HG03135 (cell line): ENCODE data around the gene RAB6B.
A peak's percentile ranks its signal among the peaks of the same experiment; 100 is the strongest.

ENCODE experiments used
- ATAC-seq: cut with Tn5 transposase; IDR thresholded peaks from one replicate; pipeline ENCODE4 v1.9.1; 2021; ENCODE audit warnings: mild to moderate bottlenecking, moderate library complexity; ENCODE audit not compliant: unreplicated experiment

RAB6B gene

GRCh38 chr3:133931084-133931483 lies 35.4 kb upstream of the RAB6B start:
- no peak for ATAC-seq

GRCh38 chr3:133930341-133930933 lies 34.8 kb upstream of the RAB6B start:
- ATAC-seq: no peak

- no peak for ATAC-seq
Observed at GRCh38 chr3:133928903-133929607, 33.4 kb upstream of the RAB6B start.

GRCh38 chr3:133928136-133928893 lies 32.6 kb upstream of the RAB6B start:
- no peak for ATAC-seq

- peak; percentile 80 for ATAC-seq
Observed at GRCh38 chr3:133927540-133928066, 31.9 kb upstream of the RAB6B start.

- ATAC-seq: peak; percentile 8
Observed at GRCh38 chr3:133926736-133927539, 31.3 kb upstream of the RAB6B start.

GRCh38 chr3:133925960-133926735 lies 30.5 kb upstream of the RAB6B start:
- no peak for ATAC-seq

- ATAC-seq: no peak
Observed at GRCh38 chr3:133924041-133924440, 28.4 kb upstream of the RAB6B start.

GRCh38 chr3:133921592-133921991 lies 25.9 kb upstream of the RAB6B start:
- no peak for ATAC-seq

- ATAC-seq: no peak
Observed at GRCh38 chr3:133917144-133917543, 21.5 kb upstream of the RAB6B start.

- ATAC-seq: no peak
Observed at GRCh38 chr3:133915685-133916658, 20.3 kb upstream of the RAB6B start.

GRCh38 chr3:133914839-133915600 lies 19.3 kb upstream of the RAB6B start:
- ATAC-seq: no peak

GRCh38 chr3:133910422-133910821 lies 14.7 kb upstream of the RAB6B start:
- no peak for ATAC-seq

- ATAC-seq: no peak
Observed at GRCh38 chr3:133905376-133905775, 9.7 kb upstream of the RAB6B start.

GRCh38 chr3:133901847-133902246 lies 6.2 kb upstream of the RAB6B start:
- ATAC-seq: no peak

- ATAC-seq: no peak
Observed at GRCh38 chr3:133901083-133901482, 5.4 kb upstream of the RAB6B start.

- ATAC-seq: no peak
Observed at GRCh38 chr3:133899311-133899710, 3.6 kb upstream of the RAB6B start.

GRCh38 chr3:133897547-133897946 lies 1.9 kb upstream of the RAB6B start:
- no peak for ATAC-seq
